Measurements from ENCODE around the gene TUBA4A.

DNA sequence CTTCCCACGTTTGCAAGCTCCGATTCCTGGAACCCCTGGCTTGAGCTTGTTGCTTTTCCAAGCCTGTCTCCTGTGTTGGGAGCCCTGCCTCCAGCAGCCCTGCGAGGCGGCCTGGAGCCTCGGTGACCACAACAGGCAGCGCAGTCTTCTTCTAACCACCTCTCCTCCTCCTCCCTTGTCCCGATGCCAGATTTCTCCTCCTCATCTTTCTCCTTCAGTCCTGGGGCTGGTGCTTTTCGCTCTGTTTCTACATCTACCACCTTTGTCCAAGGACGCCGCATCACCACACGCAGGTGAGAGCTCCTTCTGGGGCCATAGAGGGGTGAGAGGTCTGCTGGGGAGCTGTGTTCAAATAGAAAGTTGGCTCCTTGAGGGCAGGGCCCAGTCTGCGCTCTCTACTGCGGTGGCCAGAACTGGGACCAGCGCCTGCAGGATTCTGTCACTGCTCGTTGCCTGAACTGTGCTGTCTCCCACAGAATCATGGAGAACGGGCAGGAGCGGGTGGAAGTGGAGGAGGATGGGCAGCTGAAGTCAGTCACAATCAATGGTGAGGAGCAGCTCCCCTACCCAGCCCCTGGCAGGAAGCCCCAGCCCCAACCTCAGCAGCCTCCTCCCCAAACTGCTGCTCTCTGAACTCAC, 29.3 kb upstream of the TUBA4A start:
- no peak for TF ChIP-seq CTCF (IDR thresholded peaks at IDR 0.05)
- no peak for TF ChIP-seq POLR2A (IDR thresholded peaks at IDR 0.05)
- TF ChIP-seq EP300 (IDR thresholded peaks at IDR 0.05) = no peak
